ENCODE data around the gene LRRC57. TPM values are rescaled to one million over a fixed set of nuclear protein-coding genes. Genes with fewer than 3 reads are reported as not detected.

Gene LRRC57
- total RNA-seq, 2 donors from 2014 or later, result 6.7 to 12.4 TPM

- H3K4me3 ChIP-seq, result no peak overlapping the region
- no peak for TF ChIP-seq CTCF (IDR thresholded peaks at IDR 0.05)
- peak overlapping the region in 1 of 2 donors; percentile 23 for H3K27ac ChIP-seq
- peaks cover 0 to 80% of the 10 kb centered on the region in 2 donors for H3K4me1 ChIP-seq
- no peaks in the 10 kb centered on the region for H3K9me3 ChIP-seq
- no peaks in the 10 kb centered on the region for H3K27me3 ChIP-seq
- no peak for DNase-seq (ENCODE audit: low spot score)
- H3K36me3 ChIP-seq, result no peaks in the 10 kb centered on the region
Measured at GRCh38 chr15:42578984-42579537, 30.5 kb upstream of the LRRC57 start.

- no peak for TF ChIP-seq CTCF (IDR thresholded peaks at IDR 0.05)
- no peak for DNase-seq (ENCODE audit: low spot score)
- Histone ChIP-seq H3K4me1 (peaks cover 0 to 65% of the 10 kb centered on the region in 2 donors), H3K27me3 (no peaks in the 10 kb centered on the region), H3K36me3 (no peaks in the 10 kb centered on the region), H3K27ac (peak overlapping the region; percentile 94 to 95), H3K9me3 (no peaks in the 10 kb centered on the region), H3K4me3 (peak overlapping the region in 1 of 2 donors; percentile 91)
Measured at GRCh38 chr15:42577514-42578031, 29.0 kb upstream of the LRRC57 start.

GRCh38 chr15:42576776-42577175, 28.2 kb upstream of the LRRC57 start:
- Histone ChIP-seq H3K27me3 (no peaks in the 10 kb centered on the region), H3K36me3 (no peaks in the 10 kb centered on the region), H3K9me3 (no peaks in the 10 kb centered on the region), H3K27ac (peak overlapping the region; percentile 94 to 95), H3K4me3 (peak overlapping the region in 1 of 2 donors; percentile 91), H3K4me1 (peaks cover 0 to 57% of the 10 kb centered on the region in 2 donors)
- DNase-seq (ENCODE audit: low spot score), result no peak
- no peak for TF ChIP-seq CTCF (IDR thresholded peaks at IDR 0.05)

GRCh38 chr15:42576040-42576594, 27.5 kb upstream of the LRRC57 start:
- Histone ChIP-seq H3K27me3 (no peaks in the 10 kb centered on the region), H3K36me3 (no peaks in the 10 kb centered on the region), H3K27ac (peak overlapping the region; percentile 94 to 95), H3K4me3 (peak overlapping the region; percentile 70 to 91), H3K4me1 (peaks cover 0 to 51% of the 10 kb centered on the region in 2 donors), H3K9me3 (no peaks in the 10 kb centered on the region)
- DNase-seq (ENCODE audit: low spot score), result no peak
- TF ChIP-seq CTCF (IDR thresholded peaks at IDR 0.05), result no peak

GRCh38 chr15:42575188-42576039, 26.8 kb upstream of the LRRC57 start, which contains the start of gene STARD9:
TSS of gene STARD9 (plus strand) at chr15:42575606. CDS start at chr15:42575716, 110 bp downstream.
- Histone ChIP-seq H3K36me3 (no peaks in the 10 kb centered on the region), H3K9me3 (no peaks in the 10 kb centered on the region), H3K4me1 (peaks cover 0 to 45% of the 10 kb centered on the region in 2 donors), H3K4me3 (peak within 1 kb of the TSS; percentile 70 to 91), H3K27me3 (no peaks in the 10 kb centered on the region), H3K27ac (peak within 1 kb of the TSS; percentile 94 to 95)
- DNase-seq (ENCODE audit: low spot score), result peak; percentile 97
- no peak for TF ChIP-seq CTCF (IDR thresholded peaks at IDR 0.05)
